Karpas-422 (cell line): ENCODE data around the gene EGLN2. TPM values are rescaled to one million over a fixed set of nuclear protein-coding genes. Genes with fewer than 3 reads are reported as not detected.
A peak's percentile ranks its signal among the peaks of the same experiment; 100 is the strongest.
"Not testable (repeated sequence)": the region's sequence is repeated elsewhere in the genome, so short reads cannot be mapped to it uniquely, and the experiment has no call there.

ENCODE experiments used
- DNase-seq: peaks from one replicate; pipeline ENCODE4 v3.0.0-alpha.2; 2015
- H2AFZ ChIP-seq: fragments of 200-600 bp; sonication (generic); 2 replicates; pipeline ENCODE4 v1.6.1; 2014; ENCODE audit warnings: antibody characterized with exemption, low read length, mixed read lengths
- H3K27ac ChIP-seq: fragments of 200-600 bp; sonication (generic); 2 replicates; pipeline ENCODE4 v1.5.1; 2014; ENCODE audit warnings: mild to moderate bottlenecking, low read length, moderate library complexity
- H3K27me3 ChIP-seq: fragments of 200-600 bp; sonication (generic); 2 replicates; pipeline ENCODE4 v1.6.1; 2014; ENCODE audit warnings: low read length, mixed read lengths
- H3K36me3 ChIP-seq: fragments of 200-600 bp; sonication (generic); 2 replicates; pipeline ENCODE4 v1.6.1; 2014; ENCODE audit warnings: low read length, mixed read lengths; ENCODE audit not compliant: insufficient read depth
- H3K4me1 ChIP-seq: fragments of 200-600 bp; sonication (generic); 2 replicates; pipeline ENCODE4 v1.6.1; 2014; ENCODE audit warnings: mild to moderate bottlenecking, low read length, mixed read lengths
- H3K4me2 ChIP-seq: fragments of 200-600 bp; sonication (generic); 2 replicates; pipeline ENCODE4 v1.6.1; 2014; ENCODE audit warnings: low read length, low read depth, mild to moderate bottlenecking; ENCODE audit not compliant: poor library complexity, severe bottlenecking
- H3K4me3 ChIP-seq: fragments of 200-600 bp; sonication (generic); 2 replicates; pipeline ENCODE4 v1.5.1; 2014; ENCODE audit warnings: mild to moderate bottlenecking, antibody characterized with exemption, low read length, mixed read lengths
- H3K79me2 ChIP-seq: fragments of 200-600 bp; sonication (generic); 2 replicates; pipeline ENCODE4 v1.6.1; 2014; ENCODE audit warnings: mild to moderate bottlenecking, low read length, mixed read lengths
- H3K9ac ChIP-seq: fragments of 200-600 bp; sonication (generic); 2 replicates; pipeline ENCODE4 v1.6.0; 2014; ENCODE audit warnings: low read length
- H3K9me2 ChIP-seq: fragments of 200-600 bp; sonication (generic), shearing (Covaris generic); replicated peaks from 2 replicates; pipeline ENCODE4 v1.6.0; 2014; ENCODE audit warnings: mild to moderate bottlenecking, low read length, moderate library complexity; ENCODE audit not compliant: insufficient read depth
- H3K9me3 ChIP-seq: fragments of 300-700, 200-600 bp; sonication (generic); 2 replicates; pipeline ENCODE4 v1.6.1; 2014; ENCODE audit warnings: low read length, mixed read lengths
- H4K20me1 ChIP-seq: fragments of 200-600 bp; sonication (generic); 2 replicates; pipeline ENCODE4 v1.6.1; 2014; ENCODE audit warnings: mild to moderate bottlenecking, antibody characterized with exemption, low read length, low read depth; ENCODE audit not compliant: insufficient read depth
- total RNA-seq: library from RNA; depleted of rRNA; stranded (reverse); fragments of >200 nt; shearing (Covaris generic); gene quantifications from 2 replicates; pipeline ENCODE4 v1.2.3, GENCODE V29; 2014; ENCODE audit warnings: low replicate concordance

The EGLN2 gene
- total RNA-seq, 1 experiment from 2014 or later, result 49.4 TPM

GRCh38 chr19:40812571-40812970 is 13.6 kb downstream of the EGLN2 start:
- not testable (repeated sequence) for H3K9me3 ChIP-seq, H3K4me1 ChIP-seq, H2AFZ ChIP-seq, H3K27ac ChIP-seq, H3K9ac ChIP-seq, DNase-seq, H3K27me3 ChIP-seq, H3K36me3 ChIP-seq, H3K4me2 ChIP-seq, H3K4me3 ChIP-seq, H3K9me2 ChIP-seq, H3K79me2 ChIP-seq
- H4K20me1 ChIP-seq, result peaks cover 15% of the 10 kb centered on the region; the same call in 1 of the 2 replicates

- peaks cover 5% of the 10 kb centered on the region for H3K4me1 ChIP-seq
- H3K79me2 ChIP-seq, result no peaks in the 10 kb centered on the region
- no peak overlapping the region for H3K4me2 ChIP-seq
- H3K36me3 ChIP-seq, result 0 out of 2 replicates have a peak, but pooled peaks cover 4% of the 10 kb centered on the region
- H2AFZ ChIP-seq, result no peak overlapping the region
- no peaks in the 10 kb centered on the region for H3K9me2 ChIP-seq
- H3K27me3 ChIP-seq, result no peaks in the 10 kb centered on the region
- H3K9ac ChIP-seq, result no peak overlapping the region
- no peak overlapping the region for H3K4me3 ChIP-seq
- DNase-seq, result no peak
- peaks cover 9% of the 10 kb centered on the region; the same call in 1 of the 2 replicates for H4K20me1 ChIP-seq
- H3K27ac ChIP-seq, result no peak overlapping the region
- no peaks in the 10 kb centered on the region for H3K9me3 ChIP-seq
These were observed 14.2 kb downstream of the EGLN2 start for GRCh38 chr19:40813182-40813581.

GRCh38 chr19:40815223-40815622 is 16.2 kb downstream of the EGLN2 start:
- DNase-seq, result no peak
- Histone ChIP-seq H3K9me2 (no peaks in the 10 kb centered on the region), H3K27me3 (no peaks in the 10 kb centered on the region), H3K27ac (no peak overlapping the region), H3K36me3 (no peaks in the 10 kb centered on the region), H3K9ac (no peak overlapping the region), H3K4me1 (peaks cover 14% of the 10 kb centered on the region), H3K79me2 (no peaks in the 10 kb centered on the region), H4K20me1 (peaks cover 6% of the 10 kb centered on the region; the same call in 1 of the 2 replicates), H3K4me3 (no peak overlapping the region), H3K4me2 (no peak overlapping the region), H3K9me3 (no peaks in the 10 kb centered on the region), H2AFZ (no peak overlapping the region)

- H3K4me2 ChIP-seq, result peak overlapping the region; percentile 54
- not testable (repeated sequence) for H3K36me3 ChIP-seq, H3K27ac ChIP-seq, H3K79me2 ChIP-seq, H3K9me2 ChIP-seq, H3K27me3 ChIP-seq, H4K20me1 ChIP-seq, H3K9me3 ChIP-seq
- peaks cover 22% of the 10 kb centered on the region for H3K4me1 ChIP-seq
- peak; percentile 84 for DNase-seq
- H3K9ac ChIP-seq, result peak overlapping the region; percentile 54
- peak overlapping the region; percentile 53; the same call in 1 of the 2 replicates for H3K4me3 ChIP-seq
- H2AFZ ChIP-seq, result peak overlapping the region; percentile 60; the same call in 1 of the 2 replicates
These were observed 19.7 kb downstream of the EGLN2 start for GRCh38 chr19:40818480-40819399.

GRCh38 chr19:40819479-40820234 is 20.7 kb downstream of the EGLN2 start:
- H3K4me2 ChIP-seq, H3K36me3 ChIP-seq, H3K27ac ChIP-seq, H3K9me3 ChIP-seq, H3K27me3 ChIP-seq, H4K20me1 ChIP-seq, H3K79me2 ChIP-seq, H3K4me3 ChIP-seq, H3K9ac ChIP-seq, H2AFZ ChIP-seq, H3K9me2 ChIP-seq: not testable (repeated sequence)
- peaks cover 22% of the 10 kb centered on the region for H3K4me1 ChIP-seq
- peak; percentile 73 for DNase-seq

GRCh38 chr19:40822161-40822560 is 23.2 kb downstream of the EGLN2 start:
- no peak overlapping the region for H3K9ac ChIP-seq
- no peaks in the 10 kb centered on the region for H4K20me1 ChIP-seq
- no peaks in the 10 kb centered on the region for H3K79me2 ChIP-seq
- no peak for DNase-seq
- H3K27ac ChIP-seq, result no peak overlapping the region
- no peaks in the 10 kb centered on the region for H3K9me2 ChIP-seq
- H3K4me1 ChIP-seq, result peaks cover 22% of the 10 kb centered on the region
- no peak overlapping the region for H3K4me2 ChIP-seq
- no peak overlapping the region for H2AFZ ChIP-seq
- H3K27me3 ChIP-seq, result no peaks in the 10 kb centered on the region
- H3K4me3 ChIP-seq, result no peak overlapping the region
- no peaks in the 10 kb centered on the region for H3K36me3 ChIP-seq
- H3K9me3 ChIP-seq, result no peaks in the 10 kb centered on the region

GRCh38 chr19:40822704-40823553 is 23.9 kb downstream of the EGLN2 start:
- H3K9me3 ChIP-seq, H3K36me3 ChIP-seq, H3K9me2 ChIP-seq, H3K4me3 ChIP-seq, H3K4me2 ChIP-seq, H4K20me1 ChIP-seq, H3K27me3 ChIP-seq, H3K79me2 ChIP-seq, H2AFZ ChIP-seq: not testable (repeated sequence)
- Histone ChIP-seq H3K27ac (peak overlapping the region; percentile 46), H3K9ac (peak overlapping the region; percentile 28; the same call in 1 of the 2 replicates), H3K4me1 (peaks cover 22% of the 10 kb centered on the region)
- DNase-seq, result peak; percentile 63
